Activated naive CD4-positive, alpha-beta T cell treated with anti-CD3 and anti-CD28 coated beads, Interleukin-2, amount 10 ng/mL, durations not matched to agents 7 days and 5 days (primary cell): ENCODE results near the gene CFAP70.
"Not testable (repeated sequence)": the region's sequence is repeated elsewhere in the genome, so short reads cannot be mapped to it uniquely, and the experiment has no call there.

Experiments used
- CTCF ChIA-PET: fragments of 350-600 bp; sonication (Branson Sonifier 250); formaldehyde crosslinking; loops from one replicate; lab custom pipeline; 2021; ENCODE audit warnings: antibody characterized with exemption; lab: Charles Lee
- DNase-seq: peaks from one replicate; pipeline ENCODE4 v3.0.0-alpha.2; 2020
- H3K27ac Mint-ChIP-seq: one replicate; pipeline ENCODE4 v1.8.0; 2021; ENCODE audit warnings: mild to moderate bottlenecking, moderate library complexity, mixed read lengths
- H3K27me3 Mint-ChIP-seq: one replicate; pipeline ENCODE4 v1.8.0; 2021; ENCODE audit warnings: mild to moderate bottlenecking, mixed read lengths
- H3K36me3 Mint-ChIP-seq: one replicate; pipeline ENCODE4 v1.8.0; 2021; ENCODE audit warnings: mixed read lengths
- H3K4me1 Mint-ChIP-seq: one replicate; pipeline ENCODE4 v1.8.0; 2021; ENCODE audit warnings: mixed read lengths
- H3K4me3 Mint-ChIP-seq: one replicate; pipeline ENCODE4 v1.8.0; 2021; ENCODE audit warnings: mild to moderate bottlenecking, moderate library complexity, mixed read lengths
- H3K9me3 Mint-ChIP-seq: one replicate; pipeline ENCODE4 v1.8.0; 2021; ENCODE audit warnings: mixed read lengths

CFAP70 gene

DNA sequence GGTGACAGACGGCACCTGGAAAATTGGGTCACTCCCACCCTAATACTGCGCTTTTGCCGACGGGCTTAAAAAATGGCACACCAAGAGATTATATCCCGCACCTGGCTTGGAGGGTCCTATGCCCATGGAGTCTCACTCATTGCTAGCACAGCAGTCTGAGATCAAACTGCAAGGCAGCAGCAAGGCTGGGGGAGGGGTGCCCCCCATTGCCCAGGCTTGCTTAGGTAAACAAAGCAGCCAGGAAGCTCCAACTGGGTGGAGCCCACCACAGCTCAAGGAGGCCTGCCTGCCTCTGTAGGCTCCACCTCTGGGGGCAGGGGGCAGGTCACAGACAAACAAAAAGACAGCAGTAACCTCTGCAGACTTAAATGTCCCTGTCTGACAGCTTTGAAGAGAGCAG is 35.1 kb downstream of the CFAP70 start:
- H3K4me3 Mint-ChIP-seq, H3K9me3 Mint-ChIP-seq, H3K27ac Mint-ChIP-seq, H3K27me3 Mint-ChIP-seq, H3K4me1 Mint-ChIP-seq, DNase-seq, H3K36me3 Mint-ChIP-seq, CTCF ChIA-PET: not testable (repeated sequence)

DNA sequence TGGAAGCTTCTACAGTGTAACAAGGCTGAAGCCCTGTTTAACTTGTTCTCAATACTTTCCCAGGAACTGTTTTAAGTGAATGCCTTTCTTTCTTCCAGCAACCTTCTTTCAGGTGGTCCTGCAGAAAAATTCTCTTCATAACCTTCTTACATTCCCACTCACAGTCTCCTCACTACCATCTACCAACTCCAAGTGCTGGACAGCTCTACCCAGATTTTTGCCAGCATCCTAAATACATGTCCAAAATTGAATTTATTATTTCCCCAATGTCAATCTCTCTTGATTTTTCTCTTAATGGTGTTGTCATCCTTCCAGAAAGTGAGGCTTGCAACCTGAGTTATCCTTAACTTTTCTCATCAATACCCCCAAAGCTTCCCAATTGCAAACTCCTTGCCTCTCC is 48.2 kb downstream of the CFAP70 start:
- CTCF ChIA-PET = no interaction called here
- Mint-ChIP-seq H3K36me3 (no peaks in the 10 kb centered on the region), H3K4me1 (no peaks in the 10 kb centered on the region), H3K27me3 (peaks cover 4% of the 10 kb centered on the region), H3K9me3 (peaks cover 16% of the 10 kb centered on the region), H3K27ac (no peak overlapping the region), H3K4me3 (no peak overlapping the region)
- no peak for DNase-seq

DNA sequence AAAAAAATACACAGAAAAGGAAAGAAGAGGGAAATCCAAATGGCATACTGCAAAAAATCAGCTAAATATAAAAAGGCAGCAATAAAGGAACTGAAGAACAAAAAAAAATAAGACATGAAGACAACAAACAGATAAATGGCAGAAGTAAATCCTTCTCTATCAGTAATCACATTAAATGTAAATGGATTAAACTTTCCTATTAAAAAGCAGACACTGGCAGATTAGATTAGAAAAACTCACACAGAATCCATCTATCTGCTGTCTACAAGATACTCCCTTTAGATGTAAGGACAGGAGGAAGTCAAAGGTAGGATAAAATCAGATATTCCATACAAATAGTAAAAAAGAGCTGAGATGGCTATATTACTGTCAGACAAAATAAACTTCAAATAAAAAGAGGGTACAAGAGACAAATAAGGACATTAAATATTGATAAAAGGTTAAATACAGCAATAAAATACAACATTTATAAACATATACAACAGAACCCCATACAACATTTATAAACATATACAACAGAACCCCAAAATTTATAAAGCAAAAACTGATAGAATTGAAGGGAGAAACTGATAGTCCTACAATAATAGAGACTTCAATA is 51.4 kb downstream of the CFAP70 start:
- CTCF ChIA-PET = no interaction called here
- no peaks in the 10 kb centered on the region for H3K4me1 Mint-ChIP-seq
- DNase-seq = no peak
- H3K9me3 Mint-ChIP-seq = peaks cover 16% of the 10 kb centered on the region
- no peaks in the 10 kb centered on the region for H3K36me3 Mint-ChIP-seq
- peaks cover 4% of the 10 kb centered on the region for H3K27me3 Mint-ChIP-seq
- no peak overlapping the region for H3K27ac Mint-ChIP-seq
- no peak overlapping the region for H3K4me3 Mint-ChIP-seq

DNA sequence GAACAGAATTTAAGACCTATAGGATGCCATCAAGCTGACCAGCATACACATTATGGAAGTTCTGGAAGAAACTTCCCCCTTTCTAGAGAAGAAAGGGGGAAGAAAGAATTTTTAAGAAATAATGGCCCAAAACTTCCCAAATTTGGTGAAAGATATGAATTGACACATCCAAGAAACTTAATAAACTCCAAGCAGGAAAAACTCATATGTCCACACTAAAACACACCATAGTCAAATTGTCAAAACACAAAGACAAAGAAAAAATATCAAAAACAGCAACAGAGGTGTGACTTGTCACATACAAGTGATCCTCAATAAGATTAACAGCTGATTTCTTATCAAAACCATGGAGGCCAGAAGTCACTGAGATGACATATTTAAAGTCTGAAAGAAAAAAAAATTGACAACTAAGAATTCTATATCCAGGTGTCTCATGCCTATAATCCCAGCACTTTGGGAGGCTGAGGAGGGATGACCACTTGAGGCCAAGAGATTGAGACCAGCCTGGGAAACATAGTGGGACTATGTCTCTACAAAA is 52.4 kb downstream of the CFAP70 start:
- peaks cover 16% of the 10 kb centered on the region for H3K9me3 Mint-ChIP-seq
- peaks cover 4% of the 10 kb centered on the region for H3K27me3 Mint-ChIP-seq
- DNase-seq = no peak
- CTCF ChIA-PET = no interaction called here
- H3K27ac Mint-ChIP-seq = no peak overlapping the region
- no peaks in the 10 kb centered on the region for H3K36me3 Mint-ChIP-seq
- no peaks in the 10 kb centered on the region for H3K4me1 Mint-ChIP-seq
- no peak overlapping the region for H3K4me3 Mint-ChIP-seq

DNA sequence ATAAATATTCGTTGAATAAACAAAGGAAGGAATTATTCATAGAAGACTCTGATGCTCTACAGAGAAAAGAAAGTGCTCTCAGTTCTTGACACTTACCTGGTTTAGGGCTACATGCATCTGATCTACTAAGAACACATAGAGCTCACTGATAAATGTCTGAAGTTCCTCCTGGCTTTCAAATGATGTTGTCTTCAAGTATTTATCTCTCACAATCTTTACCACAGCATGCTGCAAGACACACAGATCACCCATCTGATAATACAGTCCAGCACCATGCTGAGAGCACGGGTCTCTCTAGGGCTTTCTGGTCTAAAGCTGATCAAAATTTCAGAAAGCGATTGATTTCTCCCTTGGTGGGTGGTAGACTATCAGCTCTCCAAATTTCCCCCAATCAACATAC is 61.7 kb downstream of the CFAP70 start:
- Mint-ChIP-seq H3K4me1 (no peaks in the 10 kb centered on the region), H3K36me3 (no peaks in the 10 kb centered on the region), H3K9me3 (no peaks in the 10 kb centered on the region), H3K27me3 (peaks cover 10% of the 10 kb centered on the region), H3K4me3 (no peak overlapping the region), H3K27ac (no peak overlapping the region)
- DNase-seq = no peak
- CTCF ChIA-PET = no interaction called here

DNA sequence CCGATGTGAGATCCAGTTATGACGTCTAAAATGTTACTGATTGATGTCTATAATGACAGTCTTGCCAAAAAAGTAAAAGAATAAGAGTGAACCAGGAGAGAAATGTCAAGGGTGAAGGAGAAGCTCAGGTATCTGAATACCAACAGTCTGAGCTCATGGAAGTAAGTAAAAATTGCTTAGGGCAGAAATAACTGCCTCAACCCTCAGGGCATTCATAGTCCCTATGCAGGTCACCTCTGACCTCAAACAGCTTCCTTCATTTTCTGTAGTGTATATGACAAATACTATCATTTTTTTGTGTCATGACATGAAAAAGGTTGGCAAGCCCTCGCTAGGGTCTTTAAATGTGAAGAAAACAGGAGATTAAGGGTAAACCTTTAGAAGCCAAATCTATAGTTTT is 65.2 kb downstream of the CFAP70 start:
- no peak overlapping the region for H3K27ac Mint-ChIP-seq
- no peaks in the 10 kb centered on the region for H3K9me3 Mint-ChIP-seq
- H3K27me3 Mint-ChIP-seq = peaks cover 10% of the 10 kb centered on the region
- no peak overlapping the region for H3K4me3 Mint-ChIP-seq
- no peaks in the 10 kb centered on the region for H3K36me3 Mint-ChIP-seq
- H3K4me1 Mint-ChIP-seq = no peaks in the 10 kb centered on the region
- no peak for DNase-seq
- CTCF ChIA-PET = no interaction called here

DNA sequence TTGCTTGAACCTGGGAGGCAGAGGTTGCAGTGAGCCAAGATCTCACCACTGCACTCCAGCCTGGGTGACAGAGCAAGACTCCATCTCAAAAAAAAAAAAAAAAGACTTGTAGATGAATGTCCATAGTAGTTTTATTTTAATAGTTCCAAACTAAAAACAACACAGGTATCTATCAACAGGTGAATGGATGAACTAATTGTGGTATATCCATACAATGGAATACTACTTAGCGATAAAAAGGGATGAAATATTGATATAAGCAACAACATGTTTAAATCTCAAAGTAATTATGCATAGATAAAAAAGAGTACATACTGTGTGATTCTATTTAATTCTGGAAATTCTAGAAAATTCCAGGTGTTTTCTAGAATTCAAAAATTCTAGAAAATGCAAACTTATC is 68.7 kb downstream of the CFAP70 start:
- Mint-ChIP-seq H3K36me3 (no peaks in the 10 kb centered on the region), H3K27me3 (peaks cover 7% of the 10 kb centered on the region), H3K4me1 (no peaks in the 10 kb centered on the region), H3K4me3 (no peak overlapping the region), H3K27ac (no peak overlapping the region), H3K9me3 (no peaks in the 10 kb centered on the region)
- DNase-seq = no peak
- CTCF ChIA-PET = no interaction called here

DNA sequence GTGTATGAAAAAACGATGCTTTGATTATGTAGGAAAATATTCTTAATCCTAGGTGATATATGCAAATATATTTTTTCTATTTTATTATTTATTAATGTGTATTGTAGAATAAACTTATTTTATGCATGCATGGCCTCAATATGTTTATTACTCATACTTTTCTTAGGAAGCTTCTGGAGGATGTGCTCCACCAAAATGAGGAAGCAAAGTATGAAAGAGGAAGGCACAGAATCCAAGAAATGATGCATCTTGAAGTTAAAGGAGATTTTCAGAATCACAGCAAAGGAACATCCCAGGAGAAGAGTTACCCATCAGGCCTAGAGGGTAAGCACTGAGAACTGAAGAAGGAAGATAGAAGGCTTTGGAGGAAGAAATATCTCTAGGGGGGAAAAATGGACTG is 71.2 kb downstream of the CFAP70 start:
- Mint-ChIP-seq H3K4me1 (no peaks in the 10 kb centered on the region), H3K36me3 (no peaks in the 10 kb centered on the region), H3K4me3 (no peak overlapping the region), H3K27me3 (no peaks in the 10 kb centered on the region), H3K27ac (no peak overlapping the region), H3K9me3 (no peaks in the 10 kb centered on the region)
- CTCF ChIA-PET = interaction anchor here (0.6 kb wide), 1 partner anchor 382 kb away, joined by 3 read pairs; no protein-coding TSS in a partner anchor
- no peak for DNase-seq

DNA sequence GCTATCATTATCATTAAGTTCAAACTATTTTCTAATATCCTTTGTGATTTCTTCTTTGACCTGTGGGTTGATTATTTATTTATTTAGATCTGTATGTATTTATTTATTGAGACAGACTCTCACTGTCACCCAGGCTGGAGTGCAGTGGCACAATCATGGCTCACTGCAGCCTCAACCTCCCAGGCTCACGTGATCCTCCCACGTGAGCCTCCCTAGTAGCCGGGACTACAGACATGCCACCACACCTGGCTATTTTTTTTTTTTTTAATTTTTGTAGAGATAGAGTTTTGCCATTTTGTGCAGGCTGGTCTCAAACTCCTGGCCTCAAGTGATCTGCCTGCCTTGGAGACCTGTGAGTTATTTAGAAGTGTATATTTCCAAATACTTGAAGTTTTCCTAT is 77.6 kb downstream of the CFAP70 start:
- DNase-seq = no peak
- Mint-ChIP-seq H3K36me3 (no peaks in the 10 kb centered on the region), H3K27me3 (peaks cover 3% of the 10 kb centered on the region), H3K4me3 (no peak overlapping the region), H3K9me3 (no peaks in the 10 kb centered on the region), H3K27ac (no peak overlapping the region), H3K4me1 (no peaks in the 10 kb centered on the region)
- CTCF ChIA-PET = no interaction called here

DNA sequence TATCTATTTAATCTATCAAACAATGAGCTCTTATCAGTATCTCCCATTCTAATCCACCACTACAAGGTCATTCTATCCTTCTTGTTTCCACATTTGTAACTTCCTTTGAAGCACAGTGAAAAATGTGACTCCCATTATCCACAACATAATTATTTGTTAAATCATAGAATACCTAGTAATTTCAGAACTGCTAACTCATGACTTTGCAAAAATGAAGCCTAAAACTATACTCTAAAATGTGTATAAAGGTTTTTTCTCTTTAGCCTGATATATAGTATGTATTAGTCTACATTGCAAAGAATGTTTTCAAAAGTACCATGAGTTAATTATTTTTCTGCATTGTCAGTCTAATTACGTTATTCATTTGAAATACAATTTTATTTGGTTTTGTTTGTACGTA is 94.2 kb downstream of the CFAP70 start:
- H3K4me3 Mint-ChIP-seq = no peak overlapping the region
- no peaks in the 10 kb centered on the region for H3K36me3 Mint-ChIP-seq
- DNase-seq = no peak
- no peaks in the 10 kb centered on the region for H3K9me3 Mint-ChIP-seq
- no peak overlapping the region for H3K27ac Mint-ChIP-seq
- peaks cover 3% of the 10 kb centered on the region for H3K4me1 Mint-ChIP-seq
- no peaks in the 10 kb centered on the region for H3K27me3 Mint-ChIP-seq
- CTCF ChIA-PET = interaction anchor here (0.7 to 2.1 kb wide), 8 partner anchors 10 to 379 kb away, joined by 3 to 14 read pairs (median 4); partner anchors contain the start of gene DNAJC9

DNA sequence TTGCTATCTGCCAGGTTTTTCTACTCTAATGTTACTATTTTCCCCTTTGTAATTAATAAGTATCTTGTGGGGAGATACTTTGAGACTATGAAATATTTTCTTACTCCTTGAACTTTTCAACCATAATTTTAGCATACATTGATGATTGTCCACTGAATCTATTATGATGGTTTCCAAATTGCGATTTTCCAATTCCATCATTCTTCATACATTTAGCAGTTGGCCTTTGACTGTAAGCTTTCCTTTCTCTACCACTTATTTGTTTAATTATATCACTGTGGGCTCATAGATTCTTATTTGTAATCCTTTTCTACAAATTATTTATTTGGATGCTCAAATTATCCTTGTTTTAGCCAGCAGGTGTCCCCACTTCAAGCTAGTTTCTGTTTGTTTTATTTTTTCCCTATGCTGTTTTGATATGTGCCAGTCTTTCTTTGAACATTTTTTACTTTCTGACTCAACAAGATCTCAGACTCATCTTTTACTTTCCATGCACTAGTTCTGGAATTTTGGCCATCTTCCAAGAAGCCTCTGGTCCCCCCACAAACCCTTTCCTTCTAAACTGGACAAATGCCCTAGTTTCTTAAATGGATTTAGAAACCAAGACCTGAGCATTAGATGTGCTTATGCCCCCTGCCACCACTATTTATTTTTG is 94.8 kb downstream of the CFAP70 start:
- H3K9me3 Mint-ChIP-seq = peaks cover 5% of the 10 kb centered on the region
- CTCF ChIA-PET = interaction anchor here (0.7 to 2.1 kb wide), 9 partner anchors 10 to 380 kb away, joined by 3 to 14 read pairs (median 3); partner anchors contain the start of genes CFAP70 and DNAJC9
- no peaks in the 10 kb centered on the region for H3K27me3 Mint-ChIP-seq
- H3K4me3 Mint-ChIP-seq = no peak overlapping the region
- no peak for DNase-seq
- peaks cover 3% of the 10 kb centered on the region for H3K4me1 Mint-ChIP-seq
- no peak overlapping the region for H3K27ac Mint-ChIP-seq
- H3K36me3 Mint-ChIP-seq = no peaks in the 10 kb centered on the region

DNA sequence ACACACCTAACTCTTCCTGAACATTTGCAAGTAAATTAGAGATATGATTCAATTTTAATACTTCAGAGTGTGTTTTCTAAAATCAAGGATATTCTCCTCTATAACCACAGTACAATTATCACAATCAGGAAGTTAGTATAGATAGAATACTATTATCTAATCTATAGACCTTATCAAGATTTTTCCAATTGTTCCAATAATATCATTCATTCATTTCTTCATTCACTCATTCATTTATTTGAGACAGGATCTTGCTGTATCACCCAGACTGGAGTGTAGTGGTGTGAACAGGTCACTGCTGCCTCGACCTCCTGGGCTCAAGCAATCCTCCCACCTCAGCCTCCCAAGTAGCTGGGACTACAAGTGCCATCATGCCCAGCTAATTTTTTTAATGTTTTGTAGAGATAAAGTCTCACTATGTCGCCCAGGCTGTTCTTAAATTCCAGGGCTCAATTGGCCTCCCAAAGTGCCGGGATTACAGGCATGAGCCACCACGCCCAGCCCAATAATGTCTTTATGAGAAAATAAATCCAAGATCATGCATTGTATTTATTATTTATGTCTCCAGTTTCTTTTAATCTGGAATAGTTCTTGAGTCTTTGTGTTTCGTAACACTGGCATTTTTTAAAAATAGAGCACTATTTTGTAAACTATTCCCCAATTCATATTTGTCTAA is 95.6 kb downstream of the CFAP70 start:
- Mint-ChIP-seq H3K4me3 (no peak overlapping the region), H3K4me1 (peaks cover 3% of the 10 kb centered on the region), H3K27me3 (no peaks in the 10 kb centered on the region), H3K9me3 (peaks cover 7% of the 10 kb centered on the region), H3K36me3 (no peaks in the 10 kb centered on the region), H3K27ac (no peak overlapping the region)
- CTCF ChIA-PET = interaction anchor here (1.0 to 2.1 kb wide), 6 partner anchors 9 to 381 kb away, joined by 3 to 14 read pairs (median 6); partner anchors contain the start of gene CFAP70
- DNase-seq = no peak

DNA sequence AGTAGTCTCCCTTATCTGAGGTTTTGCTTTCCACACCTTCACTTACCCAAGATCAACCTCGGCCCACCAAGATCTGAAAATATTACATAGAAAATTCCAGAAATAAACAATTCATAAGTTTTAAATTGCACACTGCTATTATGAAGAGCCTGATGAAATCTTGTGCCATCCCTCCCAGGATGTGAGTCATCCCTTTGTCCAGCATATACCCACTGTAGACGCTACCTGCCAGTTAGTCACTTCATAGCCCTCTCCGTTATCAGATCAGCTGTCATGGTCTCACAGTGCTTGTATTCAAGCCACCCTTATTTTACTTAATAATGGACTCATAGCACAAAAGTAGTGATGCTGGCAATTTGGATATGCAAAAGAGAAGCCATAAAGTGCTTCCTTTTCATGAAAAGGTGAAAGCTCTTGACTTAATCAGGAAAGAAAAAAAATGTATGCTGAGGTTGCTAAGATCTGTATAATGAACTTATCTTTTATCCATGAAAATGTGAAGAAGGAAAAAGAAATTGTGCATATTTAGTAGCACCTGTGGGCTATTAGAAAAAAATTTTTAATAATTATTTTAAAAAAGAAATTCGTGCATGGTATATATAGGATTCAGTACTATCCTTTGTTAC is 96.4 kb downstream of the CFAP70 start:
- CTCF ChIA-PET = no interaction called here
- H3K27ac Mint-ChIP-seq = no peak overlapping the region
- DNase-seq = no peak
- peaks cover 3% of the 10 kb centered on the region for H3K4me1 Mint-ChIP-seq
- peaks cover 7% of the 10 kb centered on the region for H3K9me3 Mint-ChIP-seq
- H3K36me3 Mint-ChIP-seq = no peaks in the 10 kb centered on the region
- H3K27me3 Mint-ChIP-seq = no peaks in the 10 kb centered on the region
- H3K4me3 Mint-ChIP-seq = no peak overlapping the region

DNA sequence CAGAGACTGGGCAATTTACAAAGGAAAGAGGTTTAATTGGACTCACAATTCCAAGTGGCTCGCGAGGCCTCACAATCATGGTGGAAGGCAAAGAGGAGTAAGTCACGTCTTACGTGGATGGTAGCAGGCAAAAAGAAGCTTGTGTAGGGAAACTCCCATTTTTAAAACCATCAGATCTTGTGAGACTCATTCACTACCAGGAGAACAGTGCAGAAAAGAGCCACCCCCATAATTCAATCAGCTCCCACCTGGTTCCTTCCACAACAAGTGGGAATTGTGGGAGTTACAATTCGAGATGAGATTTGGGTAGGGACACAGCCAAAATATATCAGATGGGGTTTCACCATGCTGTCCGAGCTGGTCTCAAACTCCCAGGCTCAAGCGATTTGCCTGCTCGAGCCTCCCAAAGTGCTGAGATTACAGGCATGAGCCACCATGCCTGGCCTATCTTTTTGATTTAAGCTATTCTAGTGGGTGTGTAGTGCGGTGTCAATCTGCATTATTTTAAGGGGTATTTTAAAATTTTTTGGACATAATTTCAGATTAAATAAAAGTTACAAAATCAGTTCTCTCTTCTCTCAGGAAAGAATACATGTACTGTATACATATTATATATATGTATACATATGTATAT is 97.2 kb downstream of the CFAP70 start:
- H3K4me3 Mint-ChIP-seq = no peak overlapping the region
- H3K27me3 Mint-ChIP-seq = no peaks in the 10 kb centered on the region
- DNase-seq = no peak
- H3K9me3 Mint-ChIP-seq = peaks cover 7% of the 10 kb centered on the region
- CTCF ChIA-PET = no interaction called here
- no peak overlapping the region for H3K27ac Mint-ChIP-seq
- H3K4me1 Mint-ChIP-seq = peaks cover 3% of the 10 kb centered on the region
- no peaks in the 10 kb centered on the region for H3K36me3 Mint-ChIP-seq
